Measurements from ENCODE around the gene TP63. TPM values are rescaled to one million over a fixed set of nuclear protein-coding genes. Genes with fewer than 3 reads are reported as not detected.

Gene TP63
- total RNA-seq, 1 experiment from 2014 or later: not detected

GRCh38 chr3:189827108-189827507 lies 195.9 kb downstream of the TP63 start:
- peaks cover 0 to 5% of the 10 kb centered on the region in 2 experiments; a peak in 2 of 4 replicates for H3K4me1 Mint-ChIP-seq
- Histone ChIP-seq H3K14ac (ENCODE audit: insufficient read depth, low read length) (no peak overlapping the region), H3K4me2 (ENCODE audit: insufficient read depth, insufficient read length, low read length) (no peak overlapping the region)

More at GRCh38 chr3:189827108-189827507, 195.9 kb downstream of the TP63 start:
- Mint-ChIP-seq H3K27me3 (ENCODE audit: low read depth) (no peaks in the 10 kb centered on the region; the same call in 1 of the 2 replicates), H3K4me3 (no peak overlapping the region), H3K36me3 (ENCODE audit: insufficient read depth in 1 of 3, low read depth in 3 of 3) (no peaks in the 10 kb centered on the region), H3K27ac (no peak overlapping the region; a peak in 1 of 7 replicates), H3K9me3 (no peaks in the 10 kb centered on the region)
- Histone ChIP-seq H3K27me3 (ENCODE audit: insufficient read depth, low read length) (no peaks in the 10 kb centered on the region), H4K8ac (replicated peaks; ENCODE audit: insufficient read length, low read depth, low read length) (no peak overlapping the region), H2BK120ac (ENCODE audit: low read depth, low read length, poor library complexity, severe bottlenecking) (no peak overlapping the region), H2BK5ac (ENCODE audit: insufficient read length, low read length) (no peak overlapping the region), H4K20me1 (ENCODE audit: control insufficient read depth, insufficient read depth, insufficient read length) (no peaks in the 10 kb centered on the region), H2BK15ac (ENCODE audit: low read depth, low read length) (no peak overlapping the region), H2AK5ac (ENCODE audit: insufficient read length, low read length) (no peak overlapping the region), H3K4ac (ENCODE audit: low read depth, low read length) (no peak overlapping the region), H3K23me2 (ENCODE audit: insufficient read length, low read depth, low read length, poor library complexity, severe bottlenecking) (no peaks in the 10 kb centered on the region), H3K9me3 (ENCODE audit: control insufficient read depth, low read depth, low read length) (no peaks in the 10 kb centered on the region), H3T11ph (ENCODE audit: low read length) (no peak overlapping the region), H2BK20ac (ENCODE audit: low read depth, low read length, poor library complexity, severe bottlenecking) (no peak overlapping the region), H3K9ac (ENCODE audit: extremely low read depth, insufficient read length, low read length) (no peak overlapping the region), H3K79me2 (ENCODE audit: insufficient read depth, low read length) (no peaks in the 10 kb centered on the region), H3K56ac (ENCODE audit: insufficient read length, low read depth, low read length) (no peak overlapping the region), H2BK12ac (ENCODE audit: insufficient read length, low read depth, low read length) (no peak overlapping the region), H2AFZ (ENCODE audit: low read length) (no peak overlapping the region), H3K23ac (ENCODE audit: insufficient read length, low read depth, low read length) (no peak overlapping the region), H3K27ac (ENCODE audit: insufficient read length, low read depth, low read length) (no peak overlapping the region), H4K91ac (ENCODE audit: insufficient read length, low read depth, low read length) (no peak overlapping the region), H3K18ac (ENCODE audit: insufficient read length, low read depth, low read length) (no peak overlapping the region), H3K4me1 (ENCODE audit: insufficient read depth, low read length) (no peaks in the 10 kb centered on the region), H3K79me1 (ENCODE audit: insufficient read depth, low read depth, low read length, poor library complexity, severe bottlenecking) (no peaks in the 10 kb centered on the region), H4K5ac (ENCODE audit: insufficient read length, low read depth, low read length) (no peak overlapping the region)
- TF ChIP-seq, protein P1, sequence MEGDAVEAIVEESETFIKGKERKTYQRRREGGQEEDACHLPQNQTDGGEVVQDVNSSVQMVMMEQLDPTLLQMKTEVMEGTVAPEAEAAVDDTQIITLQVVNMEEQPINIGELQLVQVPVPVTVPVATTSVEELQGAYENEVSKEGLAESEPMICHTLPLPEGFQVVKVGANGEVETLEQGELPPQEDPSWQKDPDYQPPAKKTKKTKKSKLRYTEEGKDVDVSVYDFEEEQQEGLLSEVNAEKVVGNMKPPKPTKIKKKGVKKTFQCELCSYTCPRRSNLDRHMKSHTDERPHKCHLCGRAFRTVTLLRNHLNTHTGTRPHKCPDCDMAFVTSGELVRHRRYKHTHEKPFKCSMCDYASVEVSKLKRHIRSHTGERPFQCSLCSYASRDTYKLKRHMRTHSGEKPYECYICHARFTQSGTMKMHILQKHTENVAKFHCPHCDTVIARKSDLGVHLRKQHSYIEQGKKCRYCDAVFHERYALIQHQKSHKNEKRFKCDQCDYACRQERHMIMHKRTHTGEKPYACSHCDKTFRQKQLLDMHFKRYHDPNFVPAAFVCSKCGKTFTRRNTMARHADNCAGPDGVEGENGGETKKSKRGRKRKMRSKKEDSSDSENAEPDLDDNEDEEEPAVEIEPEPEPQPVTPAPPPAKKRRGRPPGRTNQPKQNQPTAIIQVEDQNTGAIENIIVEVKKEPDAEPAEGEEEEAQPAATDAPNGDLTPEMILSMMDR (conservative IDR thresholded peaks at IDR 0.05): no peak
- DNase-seq: no peak
- WGBS (ENCODE audit: extremely low coverage, insufficient read length, low lambda C conversion rate): no CpG with 5 or more reads among the region's 1 CpG

Data from H9 (cell line).